ENCODE measurements around the gene NFATC4.

DNA sequence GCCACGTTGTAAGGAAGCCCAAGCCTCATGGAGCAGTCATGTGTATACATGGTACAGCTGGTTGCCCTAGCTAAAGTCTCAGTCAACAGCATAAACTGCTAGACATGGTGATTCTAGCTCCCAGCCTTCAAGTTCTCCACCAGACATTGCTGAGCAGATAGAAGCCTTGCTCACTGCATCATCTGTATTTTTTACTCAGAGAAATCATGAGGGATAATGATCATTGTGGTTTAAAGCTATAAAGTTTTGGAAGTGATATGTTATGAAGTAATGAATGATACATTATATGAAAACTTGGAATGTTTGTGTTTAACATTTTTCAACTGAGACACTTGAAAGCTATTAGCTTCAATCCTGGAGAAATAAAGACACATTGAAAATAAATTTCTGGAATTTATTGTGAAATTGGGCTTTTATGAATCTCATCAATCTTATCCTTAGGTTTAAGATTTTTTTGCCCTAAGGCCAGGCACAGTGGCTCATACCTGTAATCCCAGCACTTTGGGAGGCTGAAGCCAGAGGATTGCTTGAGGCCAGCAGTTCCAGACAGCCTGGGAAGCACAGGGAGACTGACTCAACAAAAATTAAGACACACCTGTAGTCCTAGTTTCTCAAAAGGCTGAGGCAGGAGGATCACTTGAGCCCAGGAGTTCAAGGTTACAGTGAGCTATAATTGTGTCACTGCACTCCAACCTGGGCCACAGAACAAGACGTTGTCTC lies 5.6 kb upstream of the NFATC4 start:
- TF ChIP-seq, protein P1, sequence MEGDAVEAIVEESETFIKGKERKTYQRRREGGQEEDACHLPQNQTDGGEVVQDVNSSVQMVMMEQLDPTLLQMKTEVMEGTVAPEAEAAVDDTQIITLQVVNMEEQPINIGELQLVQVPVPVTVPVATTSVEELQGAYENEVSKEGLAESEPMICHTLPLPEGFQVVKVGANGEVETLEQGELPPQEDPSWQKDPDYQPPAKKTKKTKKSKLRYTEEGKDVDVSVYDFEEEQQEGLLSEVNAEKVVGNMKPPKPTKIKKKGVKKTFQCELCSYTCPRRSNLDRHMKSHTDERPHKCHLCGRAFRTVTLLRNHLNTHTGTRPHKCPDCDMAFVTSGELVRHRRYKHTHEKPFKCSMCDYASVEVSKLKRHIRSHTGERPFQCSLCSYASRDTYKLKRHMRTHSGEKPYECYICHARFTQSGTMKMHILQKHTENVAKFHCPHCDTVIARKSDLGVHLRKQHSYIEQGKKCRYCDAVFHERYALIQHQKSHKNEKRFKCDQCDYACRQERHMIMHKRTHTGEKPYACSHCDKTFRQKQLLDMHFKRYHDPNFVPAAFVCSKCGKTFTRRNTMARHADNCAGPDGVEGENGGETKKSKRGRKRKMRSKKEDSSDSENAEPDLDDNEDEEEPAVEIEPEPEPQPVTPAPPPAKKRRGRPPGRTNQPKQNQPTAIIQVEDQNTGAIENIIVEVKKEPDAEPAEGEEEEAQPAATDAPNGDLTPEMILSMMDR (conservative IDR thresholded peaks at IDR 0.05; ENCODE audit: low read depth in 2 of 2): no peak
- TF ChIP-seq CREB1 (CRISPR knock-in tag; IDR thresholded peaks at IDR 0.05; ENCODE audit: low read depth): no peak
- no peak for TF ChIP-seq EZH2 (IDR thresholded peaks at IDR 0.05; ENCODE audit: low read depth, unreplicated experiment)
- no peak for TF ChIP-seq POLR2AphosphoS5 (IDR thresholded peaks at IDR 0.05; ENCODE audit: low read depth)
- TF ChIP-seq, protein P2, sequence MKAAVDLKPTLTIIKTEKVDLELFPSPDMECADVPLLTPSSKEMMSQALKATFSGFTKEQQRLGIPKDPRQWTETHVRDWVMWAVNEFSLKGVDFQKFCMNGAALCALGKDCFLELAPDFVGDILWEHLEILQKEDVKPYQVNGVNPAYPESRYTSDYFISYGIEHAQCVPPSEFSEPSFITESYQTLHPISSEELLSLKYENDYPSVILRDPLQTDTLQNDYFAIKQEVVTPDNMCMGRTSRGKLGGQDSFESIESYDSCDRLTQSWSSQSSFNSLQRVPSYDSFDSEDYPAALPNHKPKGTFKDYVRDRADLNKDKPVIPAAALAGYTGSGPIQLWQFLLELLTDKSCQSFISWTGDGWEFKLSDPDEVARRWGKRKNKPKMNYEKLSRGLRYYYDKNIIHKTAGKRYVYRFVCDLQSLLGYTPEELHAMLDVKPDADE (IDR thresholded peaks at IDR 0.05): no peak
- TF ChIP-seq EZH2phosphoT487 (IDR thresholded peaks at IDR 0.05; ENCODE audit: unreplicated experiment): no peak
- TF ChIP-seq STAT1 (IDR thresholded peaks at IDR 0.05; ENCODE audit: unreplicated experiment): no peak

All from GM23338 (cell line).